SK-N-SH (cell line): ENCODE data around the gene MRGPRG.

ENCODE experiments used
- CTCF ChIP-seq: fragments of 200-600 bp; sonication (generic); IDR thresholded peaks from 2 replicates; pipeline ENCODE4 v1.6.1; 2017; ENCODE audit warnings: antibody characterized with exemption, mild to moderate bottlenecking, moderate library complexity
- EZH2phosphoT487 ChIP-seq: fragments of 200-600 bp; sonication (generic); IDR thresholded peaks from 2 replicates; pipeline ENCODE4 v1.6.1; 2017; ENCODE audit warnings: low read depth, mixed run types, mild to moderate bottlenecking, antibody characterized with exemption, moderate library complexity, borderline replicate concordance
- FOXM1 ChIP-seq: IDR thresholded peaks from 2 replicates; pipeline ENCODE4 v1.4.0; 2012; ENCODE audit warnings: low read depth, mild to moderate bottlenecking
- JUND ChIP-seq: IDR thresholded peaks from 2 replicates; pipeline ENCODE4 v1.4.0; 2012
- MXI1 ChIP-seq: IDR thresholded peaks from 2 replicates; pipeline ENCODE4 v1.6.1; 2012; ENCODE audit warnings: mild to moderate bottlenecking, low read depth, low read length, improper control_type of control experiment
- RAD21 ChIP-seq: IDR thresholded peaks from 2 replicates; pipeline ENCODE4 v1.6.1; 2012; ENCODE audit warnings: mild to moderate bottlenecking, low read length
- RCOR1 ChIP-seq: fragments of 150-350 bp; IDR thresholded peaks from 2 replicates; pipeline ENCODE4 v1.6.1; 2017; ENCODE audit warnings: antibody characterized with exemption, low read length
- REST ChIP-seq: IDR thresholded peaks from 2 replicates; pipeline ENCODE4 v1.6.1; 2012; ENCODE audit warnings: mild to moderate bottlenecking, low read depth, low read length, moderate library complexity

- TF ChIP-seq RCOR1 (no peak), FOXM1 (no peak), CTCF (no peak), EZH2phosphoT487 (no peak), MXI1 (no peak), JUND (no peak), REST (no peak), RAD21 (no peak)
Observed at GRCh38 chr11:3182462-3182852, 36.2 kb downstream of the MRGPRG start.
